Jurkat, Clone E6-1 (cell line): ENCODE data around the gene GPR156.

Experiments
- DNase-seq: peaks from one replicate; pipeline ENCODE4 v3.0.0-alpha.2; 2011; ENCODE audit warnings: low read depth, low spot score
- H3K4me3 ChIP-seq: 2 replicates; pipeline ENCODE4 v1.5.1; 2011; ENCODE audit warnings: mild to moderate bottlenecking, low read length, control low read depth, moderate library complexity

GPR156 gene

DNA sequence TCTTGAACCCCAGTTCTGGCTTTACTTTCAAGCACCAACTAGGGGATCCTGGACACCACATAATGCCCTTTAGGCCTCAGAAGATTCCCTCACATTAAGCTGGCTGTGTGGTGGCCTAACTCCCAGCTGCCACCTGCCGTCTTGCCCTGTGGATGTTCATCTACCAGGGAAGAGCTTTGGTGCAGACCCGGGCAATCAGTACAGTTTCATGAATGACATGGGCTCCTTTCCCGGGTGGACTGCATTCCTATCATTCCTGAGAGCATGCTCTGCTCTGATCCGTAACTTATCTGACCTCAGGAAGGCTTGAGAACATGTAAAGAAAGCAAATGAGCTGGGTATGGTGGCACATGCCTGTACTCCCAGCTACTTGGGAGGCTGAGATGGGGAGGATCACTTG, 140.8 kb downstream of the GPR156 start:
- H3K4me3 ChIP-seq, result no peak overlapping the region
- DNase-seq, result no peak

DNA sequence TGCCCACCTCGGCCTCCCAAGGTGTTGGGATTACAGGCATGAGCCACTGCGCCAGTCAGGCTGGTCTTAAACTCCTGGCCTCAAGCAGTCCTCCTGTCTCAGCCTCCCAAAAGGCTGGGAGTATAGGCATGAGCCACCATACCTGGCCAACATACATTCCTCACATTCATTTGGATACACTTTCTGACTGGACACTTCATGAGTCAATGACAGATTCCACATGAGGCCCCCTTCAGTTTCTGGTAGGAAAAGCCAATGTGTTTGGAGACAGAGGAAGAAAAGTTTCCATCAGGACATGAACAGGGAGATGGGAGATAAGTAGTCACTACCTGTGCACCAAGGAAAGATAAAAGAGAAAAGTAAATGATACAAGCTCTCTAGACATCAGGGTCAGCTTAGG, 141.3 kb downstream of the GPR156 start:
- H3K4me3 ChIP-seq, result no peak overlapping the region
- no peak for DNase-seq

DNA sequence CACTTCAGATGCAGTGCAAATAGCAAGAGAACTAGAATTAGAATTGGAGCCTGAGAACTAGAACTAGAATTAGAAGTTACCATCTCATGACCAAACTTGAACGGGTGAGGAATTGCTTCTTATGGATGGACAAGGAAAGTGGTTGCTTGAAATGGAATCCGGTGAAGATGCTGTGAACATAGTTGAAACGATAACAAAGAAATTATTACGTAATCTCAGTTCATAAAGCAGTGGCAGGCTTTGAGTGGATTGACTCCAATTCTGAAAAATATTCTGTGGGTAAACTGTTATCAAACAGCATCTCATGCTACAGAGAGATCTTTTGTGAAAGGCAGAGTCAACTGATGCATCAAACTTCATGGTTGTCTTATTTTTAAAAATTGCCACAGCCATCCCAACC, 142.8 kb downstream of the GPR156 start:
- H3K4me3 ChIP-seq, result no peak overlapping the region
- no peak for DNase-seq

DNA sequence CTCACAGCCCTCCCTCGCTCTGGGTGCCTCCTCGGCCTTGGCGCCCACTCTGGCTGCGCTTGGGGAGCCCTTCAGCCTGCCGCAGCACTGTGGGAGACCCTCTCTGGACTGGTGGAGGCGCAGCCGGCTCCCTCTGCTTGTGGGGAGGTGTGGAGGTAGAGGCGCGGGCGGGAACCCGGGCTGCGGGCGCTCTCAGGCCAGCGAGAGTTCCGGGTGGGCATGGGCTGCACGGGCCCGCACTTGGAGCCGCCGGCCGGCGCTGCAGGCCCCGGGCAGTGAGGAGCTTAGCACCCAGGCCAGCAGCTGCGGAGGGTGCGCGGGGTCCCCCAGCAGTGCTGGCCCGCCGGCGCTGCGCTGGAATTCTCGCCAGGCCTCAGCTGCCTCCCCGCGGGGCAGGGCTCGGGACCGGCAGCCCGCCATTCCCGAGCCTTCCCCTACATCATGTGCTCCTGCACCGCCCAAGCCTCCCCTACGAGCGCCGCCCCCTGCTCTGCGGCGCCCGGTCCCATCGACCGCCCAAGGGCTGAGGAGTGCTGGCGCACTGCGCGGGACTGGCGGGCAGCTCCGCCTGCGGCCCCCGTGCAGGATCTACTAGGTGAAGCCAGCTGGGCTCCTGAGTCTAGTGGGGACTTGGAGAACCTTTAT, 144.8 kb downstream of the GPR156 start:
- DNase-seq, result no peak
- H3K4me3 ChIP-seq, result no peak overlapping the region

DNA sequence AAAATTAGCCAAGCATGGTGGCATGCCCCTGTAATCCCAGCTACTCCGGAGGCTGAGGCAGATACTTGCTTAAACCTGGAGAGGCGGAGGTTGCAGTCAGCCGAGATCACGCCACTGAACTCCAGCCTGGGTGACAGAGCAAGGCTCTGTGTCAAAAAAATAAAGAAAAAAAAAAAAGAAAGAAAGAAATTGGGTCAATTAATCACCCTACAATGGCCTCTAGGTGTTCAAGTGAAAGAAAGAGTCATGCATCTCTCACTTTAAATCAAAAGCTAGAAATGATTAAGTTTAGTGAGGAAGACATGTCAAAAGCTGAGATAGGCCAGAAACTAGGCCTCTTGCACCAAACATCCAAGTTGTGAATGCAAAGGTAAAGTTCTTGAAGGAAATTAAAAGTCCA, 145.9 kb downstream of the GPR156 start:
- DNase-seq, result no peak
- no peak overlapping the region for H3K4me3 ChIP-seq

DNA sequence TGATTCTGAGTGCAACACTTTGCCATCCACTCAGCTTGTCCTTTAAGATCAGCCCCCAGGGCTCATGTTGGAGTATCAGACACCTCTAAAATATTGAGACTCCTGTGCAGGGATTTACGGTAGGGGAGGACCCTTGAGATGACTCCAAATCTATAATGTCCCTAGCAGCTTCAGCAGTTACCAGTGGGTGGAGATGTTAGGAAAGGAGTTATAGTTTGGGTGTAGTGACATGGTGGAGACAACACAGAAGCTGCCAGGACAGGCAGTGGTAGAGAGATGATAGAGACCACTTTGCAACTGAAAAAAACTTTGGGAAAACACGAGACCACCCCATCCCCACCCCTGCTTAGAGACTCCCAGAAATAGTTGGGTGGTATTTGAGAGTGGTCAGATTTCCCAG, 147.5 kb downstream of the GPR156 start:
- no peak for DNase-seq
- H3K4me3 ChIP-seq, result no peak overlapping the region

DNA sequence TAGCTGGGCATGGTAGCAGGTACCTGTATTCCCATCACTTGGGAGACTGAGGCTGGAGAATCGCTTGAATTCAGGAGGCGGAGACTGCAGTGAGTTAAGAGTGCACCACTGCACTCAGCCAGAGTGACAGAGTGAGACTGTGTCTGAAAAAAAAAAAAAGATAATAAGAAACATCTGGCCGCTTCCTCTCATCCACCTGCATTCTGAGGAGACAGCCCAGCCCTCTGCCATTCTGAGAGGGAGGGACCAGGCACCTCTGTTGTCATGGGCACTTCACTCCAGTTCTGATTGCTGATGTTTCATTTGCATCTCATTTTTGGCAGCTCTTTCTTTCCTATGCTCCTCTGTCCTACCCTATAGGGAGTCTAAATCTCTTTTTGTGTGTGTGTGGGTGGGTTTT, 154.4 kb downstream of the GPR156 start:
- no peak for DNase-seq
- H3K4me3 ChIP-seq, result no peak overlapping the region

DNA sequence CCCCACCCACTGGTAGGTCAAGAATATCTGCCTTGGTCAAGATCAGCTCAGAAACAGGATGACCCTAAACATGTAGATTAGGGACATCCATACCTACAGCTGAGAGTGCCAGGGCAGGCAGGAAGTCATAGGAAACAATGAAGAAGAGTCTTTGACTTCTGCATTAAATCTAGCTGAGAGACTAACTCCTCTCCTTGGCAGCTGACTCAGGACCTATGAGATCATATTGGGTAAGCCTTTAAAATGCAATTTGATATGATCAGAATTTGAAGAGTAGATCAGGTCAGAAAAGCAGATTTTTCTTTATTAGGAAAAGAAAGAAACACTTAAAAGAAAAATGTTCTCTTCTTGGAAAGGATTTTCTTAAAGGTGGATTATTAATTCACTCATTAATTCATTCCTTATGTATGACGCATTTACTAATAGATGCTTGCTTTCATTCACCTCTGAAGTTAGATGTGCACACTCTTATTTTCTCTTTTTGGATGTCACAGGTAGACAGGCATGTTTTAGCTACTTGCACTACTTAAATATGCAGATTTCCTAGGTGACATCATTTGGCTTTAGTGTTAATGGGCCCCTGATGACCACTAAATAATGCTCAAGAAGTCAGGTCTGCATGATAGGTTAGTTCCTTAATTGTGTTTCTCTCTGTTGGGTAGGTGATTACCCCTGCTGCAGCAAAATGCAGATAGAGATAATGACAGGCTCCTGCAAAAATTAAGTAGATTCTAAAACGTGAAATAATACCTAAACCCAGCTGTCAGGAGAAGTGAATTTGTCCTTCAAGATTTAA, 155.1 kb downstream of the GPR156 start:
- no peak for DNase-seq
- H3K4me3 ChIP-seq, result no peak overlapping the region

DNA sequence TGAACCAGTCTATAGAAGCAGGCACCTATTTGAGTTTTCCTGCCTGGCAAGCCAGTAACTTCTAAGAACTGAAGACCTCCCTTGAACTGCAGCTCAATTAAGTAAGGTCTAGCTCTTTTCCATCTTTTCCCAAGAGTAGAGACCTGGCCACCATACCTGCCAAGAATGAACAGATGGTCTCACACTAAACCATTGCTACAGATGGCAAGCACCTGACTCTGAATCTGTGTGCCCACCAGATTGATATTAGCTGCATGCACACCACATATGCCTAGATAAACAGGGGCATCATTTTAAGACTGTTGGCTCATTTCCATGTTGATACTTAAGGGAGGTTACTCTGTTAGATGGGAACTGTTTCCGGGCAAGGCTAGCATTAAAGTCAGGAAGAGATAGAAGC, 156.0 kb downstream of the GPR156 start:
- no peak for DNase-seq

DNA sequence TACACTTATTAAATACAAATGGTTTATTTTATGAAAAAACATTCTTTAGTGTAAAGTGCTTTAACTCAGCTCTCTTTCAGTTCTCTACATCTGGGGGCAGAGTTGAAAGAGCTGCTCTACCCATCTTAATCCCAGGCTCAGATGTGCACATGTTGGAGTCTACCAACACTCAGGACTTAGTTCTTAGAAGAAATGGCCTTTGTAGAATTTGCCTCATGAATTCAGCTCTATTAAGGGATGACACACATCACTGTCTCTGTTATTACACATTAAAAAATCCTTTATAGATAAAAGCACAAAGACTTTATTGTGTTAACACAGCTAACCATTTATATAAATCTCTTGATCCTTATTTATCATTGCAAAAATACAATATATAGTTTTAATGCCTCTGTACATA, 159.0 kb downstream of the GPR156 start:
- H3K4me3 ChIP-seq, result no peak overlapping the region
- no peak for DNase-seq

More for the DNA sequence above, 156.0 kb downstream of the GPR156 start:
- H3K4me3 ChIP-seq, result no peak overlapping the region

DNA sequence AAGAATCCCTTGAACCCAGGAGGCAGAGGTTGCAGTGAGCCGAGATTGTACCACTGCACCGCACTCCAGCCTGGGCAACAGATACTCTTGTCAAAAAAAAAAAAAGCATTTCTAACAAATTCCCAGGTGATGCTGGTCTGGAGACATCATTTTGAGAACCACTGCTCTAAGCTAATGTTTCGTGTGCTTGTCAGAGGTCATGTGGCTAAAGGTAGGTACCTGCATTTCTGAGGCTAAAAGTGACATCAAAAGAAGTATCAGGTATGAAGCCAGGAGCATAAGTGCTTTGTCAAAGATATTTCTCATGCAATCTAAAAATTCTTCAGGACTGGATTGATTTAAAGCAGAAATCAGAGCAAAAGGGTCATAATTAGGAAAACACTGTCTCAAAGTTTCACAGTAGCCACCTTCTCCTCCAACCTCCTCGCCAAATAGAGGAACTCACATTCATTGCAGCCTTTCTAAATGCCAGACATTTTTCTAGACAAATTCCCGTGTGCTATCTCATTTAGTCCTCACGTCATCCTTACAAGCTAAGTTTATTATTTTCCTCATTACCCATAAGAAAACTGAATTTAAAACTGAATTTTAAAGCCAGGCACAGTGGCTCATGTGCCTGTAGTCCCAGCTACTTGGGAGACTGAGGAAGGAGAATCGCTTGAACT, 165.0 kb downstream of the GPR156 start:
- no peak for DNase-seq
- no peak overlapping the region for H3K4me3 ChIP-seq
